GM18870 (cell line): ENCODE measurements around the gene FGGY.

Source experiments
- ATAC-seq: cut with Tn5 transposase; IDR thresholded peaks from one replicate; pipeline ENCODE4 v1.9.1; 2021; ENCODE audit warnings: moderate library complexity; ENCODE audit not compliant: unreplicated experiment

Gene FGGY

DNA sequence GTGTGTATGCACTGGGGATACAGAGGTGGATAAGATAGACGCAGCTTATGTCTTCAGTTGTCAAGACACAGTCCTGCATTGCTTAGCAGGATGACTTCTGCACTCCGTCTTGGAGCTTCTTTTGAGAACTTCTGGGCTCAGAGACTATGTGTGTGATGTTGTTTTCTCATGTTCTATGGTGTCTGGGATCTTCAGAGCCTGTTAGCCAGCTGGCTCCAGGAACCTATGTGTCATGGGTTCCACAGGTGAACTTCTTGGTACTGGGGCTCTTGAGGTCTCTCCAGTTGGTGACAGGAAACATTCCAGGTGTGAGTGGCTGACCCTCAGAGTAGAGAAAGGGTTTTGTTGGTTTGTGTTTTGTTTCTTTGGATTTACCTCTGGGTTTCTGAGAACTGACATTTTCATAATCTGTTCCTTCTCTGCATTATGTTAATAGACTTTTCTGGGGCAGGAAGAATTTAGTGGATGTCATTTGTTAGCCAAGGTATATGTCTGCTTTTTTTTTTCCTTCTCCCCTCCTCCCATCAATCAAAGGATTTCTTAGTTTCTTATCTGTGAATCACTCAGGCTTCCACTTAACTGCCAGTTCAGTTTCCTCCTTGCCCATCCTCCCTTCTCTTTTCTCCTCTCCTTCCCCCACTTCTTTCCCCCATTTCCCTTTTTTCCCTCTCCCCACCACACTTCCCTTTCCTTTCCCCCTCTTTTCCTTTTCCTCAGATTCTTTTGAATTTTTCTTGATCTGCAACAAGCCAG lies 18.1 kb downstream of the FGGY start:
- ATAC-seq, result no peak

DNA sequence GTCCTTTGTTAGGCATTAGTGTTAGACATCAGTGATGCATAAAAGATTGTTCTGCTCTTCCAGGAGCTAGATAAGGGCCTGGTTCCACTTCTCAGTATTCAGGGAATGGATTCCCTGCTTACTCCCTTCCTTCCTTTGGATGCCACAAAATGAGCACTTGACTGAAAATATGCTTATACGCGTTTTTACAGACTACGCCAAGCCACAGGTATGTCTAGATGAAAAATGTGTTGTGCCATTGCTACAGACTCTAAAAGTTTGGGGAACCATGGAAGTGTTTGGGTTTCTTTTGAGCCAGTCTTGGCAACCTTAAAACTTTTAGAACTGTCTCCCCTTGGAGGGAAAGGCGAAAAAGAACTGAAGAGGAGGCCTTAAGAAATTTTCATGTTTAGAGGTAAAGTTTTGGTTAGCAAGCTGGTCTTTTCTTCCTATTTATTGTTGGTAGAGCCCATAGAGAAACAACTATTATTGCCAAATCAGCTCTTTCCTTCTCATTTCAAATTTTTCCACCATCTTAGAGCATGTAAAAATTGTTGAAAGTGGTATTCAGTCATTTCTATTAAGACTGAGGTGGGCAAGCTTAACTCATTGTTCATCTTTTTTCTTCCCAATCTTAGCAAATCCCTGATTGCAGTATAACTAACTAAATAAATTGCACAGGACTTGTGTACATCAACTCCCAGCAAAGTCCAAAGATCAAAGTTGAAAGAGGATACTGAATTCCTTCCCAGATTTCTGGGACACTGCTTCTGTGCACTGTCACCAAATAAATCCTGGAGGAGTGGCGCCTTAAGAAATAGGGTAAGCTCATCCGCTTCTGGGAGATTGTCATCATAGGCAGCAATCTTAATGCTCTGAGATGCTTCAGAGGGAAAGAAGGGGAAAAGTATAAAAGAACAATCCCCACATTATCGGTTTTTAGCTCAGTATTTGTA lies 18.9 kb downstream of the FGGY start:
- ATAC-seq, result no peak

DNA sequence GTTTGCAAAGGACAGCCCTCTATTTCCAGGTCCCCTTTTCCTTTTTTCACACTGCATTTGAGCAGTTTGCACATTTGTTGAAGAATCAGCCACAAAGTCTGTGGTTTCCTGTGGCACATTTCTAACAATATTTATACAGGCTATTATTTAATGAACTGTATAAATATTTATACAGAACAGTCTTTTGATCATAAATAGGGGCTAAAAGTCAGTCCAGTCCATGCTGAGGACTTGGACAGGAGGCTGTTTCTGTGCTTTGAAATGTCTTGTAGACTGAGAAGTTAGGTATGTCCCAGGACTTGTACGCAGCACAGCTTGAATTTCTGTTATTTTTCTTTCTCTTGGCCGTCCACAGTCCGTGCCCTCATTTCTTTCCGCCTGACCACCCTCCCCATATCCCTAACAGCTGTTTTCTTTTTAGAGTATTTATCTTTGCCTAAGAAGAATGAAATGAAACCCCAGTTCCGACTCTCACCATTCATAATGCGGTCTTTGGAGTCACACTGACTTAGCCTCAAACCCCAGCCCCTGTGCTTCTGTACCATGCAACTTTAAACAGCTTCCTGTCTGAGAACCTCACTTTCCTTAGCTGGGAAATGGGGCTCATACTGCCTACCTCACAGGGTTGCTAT lies 19.7 kb downstream of the FGGY start:
- ATAC-seq, result peak; percentile 80

DNA sequence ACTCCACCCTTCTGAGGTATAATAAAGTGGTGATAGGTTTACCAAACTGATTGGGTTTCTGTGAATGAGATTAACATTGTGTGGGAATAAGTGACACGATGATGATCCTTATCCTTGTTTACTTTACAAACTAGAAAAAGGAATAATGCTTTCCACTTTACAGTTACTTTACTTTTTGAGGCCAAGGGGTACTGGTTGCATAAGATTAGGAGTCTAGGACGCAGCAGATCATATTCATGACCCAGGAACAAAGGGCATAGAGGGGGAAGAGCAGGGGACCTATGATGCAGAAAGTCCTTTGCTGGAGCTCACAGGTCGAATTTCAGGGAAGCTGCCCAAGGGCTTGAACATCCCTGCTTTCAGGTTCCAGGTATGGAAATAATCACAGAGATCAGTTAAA lies 20.4 kb downstream of the FGGY start:
- no peak for ATAC-seq

DNA sequence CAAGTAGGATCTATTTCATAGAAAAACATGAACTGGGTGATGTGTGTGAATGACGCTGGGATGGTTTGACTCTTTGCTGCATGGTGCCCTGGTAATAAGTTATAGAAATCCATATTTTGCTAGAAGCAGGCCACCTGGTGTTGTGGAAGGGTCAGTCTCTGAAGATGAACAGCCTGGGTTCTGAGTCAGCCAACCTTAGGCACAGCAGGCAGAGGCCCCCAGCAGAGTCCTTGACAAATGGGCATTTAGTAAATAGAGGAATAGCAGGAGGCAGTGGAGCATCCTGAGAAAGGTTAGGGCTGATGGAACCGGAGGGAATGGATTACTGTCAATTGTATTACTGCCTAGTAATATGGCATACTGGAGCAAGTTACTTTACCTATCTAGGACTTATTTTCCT lies 20.9 kb downstream of the FGGY start:
- ATAC-seq, result no peak

DNA sequence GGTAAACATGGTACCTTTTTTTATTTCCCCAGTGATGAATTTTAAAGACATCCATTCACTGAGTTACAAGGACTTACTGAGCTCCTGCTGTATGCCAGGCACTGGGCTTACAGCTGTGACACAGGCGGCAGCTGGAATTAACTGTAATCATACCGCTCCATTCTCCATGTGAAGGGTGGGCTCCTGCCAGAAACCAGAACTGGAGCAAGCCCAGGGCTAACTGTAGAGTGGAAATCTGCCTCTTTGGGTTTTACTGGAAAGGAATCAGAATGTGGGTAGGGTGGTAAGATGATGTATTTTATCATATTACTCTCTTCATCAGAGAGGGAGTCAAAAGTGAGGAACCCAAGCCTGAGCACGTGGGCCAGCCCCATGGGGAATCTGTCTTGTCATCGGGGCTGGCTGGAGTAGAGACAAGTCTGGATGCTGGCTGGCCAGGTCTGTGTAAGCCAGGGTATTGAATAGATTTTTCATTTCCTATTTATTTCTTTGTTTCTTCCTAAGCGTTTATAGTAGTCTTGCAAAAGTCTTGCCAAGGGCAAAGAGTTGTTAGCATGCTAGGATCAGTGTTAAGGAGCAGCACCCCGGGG lies 21.5 kb downstream of the FGGY start:
- no peak for ATAC-seq

DNA sequence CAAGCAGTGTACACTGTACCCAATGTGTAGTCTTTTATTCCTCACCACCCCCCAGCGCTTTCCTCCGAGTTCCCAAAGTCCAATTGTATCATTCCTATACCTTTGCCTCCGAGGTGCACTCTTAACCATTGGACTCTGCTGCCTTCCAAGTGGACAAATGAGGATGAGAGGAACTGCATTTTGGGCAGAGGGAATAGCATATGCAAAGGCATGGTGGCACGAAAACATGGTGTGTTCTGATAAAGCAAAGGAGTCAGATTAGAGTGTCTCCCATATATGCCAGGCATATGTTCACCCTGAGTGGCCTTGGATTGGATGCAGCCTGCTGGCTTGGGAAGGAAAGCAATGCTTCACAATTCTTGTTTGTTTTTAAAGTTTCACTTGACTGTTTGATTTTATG lies 25.5 kb downstream of the FGGY start:
- no peak for ATAC-seq

DNA sequence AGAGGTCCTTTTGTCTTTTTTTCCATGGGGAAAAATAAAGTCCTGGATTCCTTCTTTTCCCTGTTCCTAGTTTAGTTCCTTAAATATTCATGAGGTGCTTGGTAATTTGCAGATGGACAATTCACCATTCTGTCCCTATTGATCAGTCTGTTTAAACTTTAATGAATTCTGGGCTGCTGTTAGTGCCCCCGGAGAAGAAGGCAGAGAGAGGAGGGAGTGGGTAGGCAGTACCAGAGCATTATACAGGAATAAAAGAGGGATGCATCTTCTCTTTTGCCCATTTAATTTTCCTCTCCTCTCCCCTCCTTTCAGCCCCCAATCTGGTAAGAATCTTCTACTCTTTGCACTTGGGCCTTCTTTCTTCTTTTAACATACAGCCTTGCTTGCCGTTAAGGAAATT lies 25.9 kb downstream of the FGGY start:
- no peak for ATAC-seq

DNA sequence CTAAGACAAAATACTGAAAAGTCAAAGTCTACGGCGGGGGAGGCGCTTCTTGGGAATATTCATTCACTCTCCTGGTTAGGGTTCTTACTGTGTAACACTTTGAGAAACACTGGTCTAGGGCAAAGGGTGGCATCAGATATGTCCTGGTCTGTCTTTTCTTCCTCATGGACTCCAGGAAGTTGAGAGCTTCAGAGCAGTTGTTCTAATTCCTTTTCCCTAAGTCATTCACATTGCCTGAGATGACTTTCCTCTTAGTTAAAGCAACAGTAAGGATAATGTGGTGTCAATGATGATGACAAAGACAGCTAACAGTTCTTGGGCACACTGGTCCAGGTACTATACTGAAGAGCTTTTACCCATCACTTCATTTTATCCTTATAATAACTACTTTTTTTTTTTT lies 27.0 kb downstream of the FGGY start:
- ATAC-seq, result no peak

DNA sequence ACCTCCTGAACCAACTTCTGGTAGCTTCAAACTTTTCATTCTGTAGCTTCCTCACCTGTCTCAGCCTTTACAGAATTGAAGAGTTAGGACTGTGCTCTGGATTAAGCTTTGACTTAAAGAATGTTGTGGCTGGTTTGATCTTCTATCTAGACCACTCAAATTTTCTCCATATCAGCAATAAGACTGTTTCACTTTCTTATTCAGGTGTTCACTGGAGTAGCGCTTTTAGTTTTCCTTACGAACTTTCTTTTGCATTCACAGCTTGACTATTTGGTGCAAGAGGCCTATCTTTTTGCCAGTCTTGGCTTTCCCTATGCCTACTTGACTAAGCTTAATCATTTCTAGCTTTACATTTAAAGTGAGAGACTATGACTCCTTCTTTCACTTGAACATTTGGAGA lies 31.5 kb downstream of the FGGY start:
- no peak for ATAC-seq

DNA sequence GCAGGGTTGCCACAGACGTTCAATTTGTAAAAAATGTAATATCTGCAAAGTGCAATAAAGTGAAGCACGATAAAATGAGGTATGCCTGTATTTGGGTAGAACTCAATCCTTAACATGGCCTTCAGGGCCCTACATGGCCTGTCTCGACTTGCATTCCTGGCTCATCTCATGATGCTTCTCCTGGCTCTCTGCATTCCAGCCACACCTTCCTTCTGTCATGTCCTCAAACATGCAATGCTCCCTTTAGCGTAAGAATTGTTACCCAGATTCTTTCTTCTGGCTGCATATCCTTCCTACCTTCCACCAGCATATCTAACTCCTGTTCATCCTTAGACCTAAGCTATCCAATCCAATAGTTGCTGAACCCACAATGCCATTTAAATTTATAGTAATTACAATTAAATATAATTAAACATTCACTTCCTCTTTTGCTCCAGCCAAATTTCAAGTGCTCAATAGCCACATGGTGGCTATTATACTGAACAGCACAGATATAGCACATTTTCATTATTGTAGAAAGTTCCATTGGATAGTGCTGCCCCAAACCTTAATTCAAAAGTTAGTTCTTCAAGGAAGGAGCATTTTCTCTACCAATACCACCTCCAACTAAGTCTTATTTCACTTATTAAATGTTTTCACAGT lies 32.6 kb downstream of the FGGY start:
- no peak for ATAC-seq

DNA sequence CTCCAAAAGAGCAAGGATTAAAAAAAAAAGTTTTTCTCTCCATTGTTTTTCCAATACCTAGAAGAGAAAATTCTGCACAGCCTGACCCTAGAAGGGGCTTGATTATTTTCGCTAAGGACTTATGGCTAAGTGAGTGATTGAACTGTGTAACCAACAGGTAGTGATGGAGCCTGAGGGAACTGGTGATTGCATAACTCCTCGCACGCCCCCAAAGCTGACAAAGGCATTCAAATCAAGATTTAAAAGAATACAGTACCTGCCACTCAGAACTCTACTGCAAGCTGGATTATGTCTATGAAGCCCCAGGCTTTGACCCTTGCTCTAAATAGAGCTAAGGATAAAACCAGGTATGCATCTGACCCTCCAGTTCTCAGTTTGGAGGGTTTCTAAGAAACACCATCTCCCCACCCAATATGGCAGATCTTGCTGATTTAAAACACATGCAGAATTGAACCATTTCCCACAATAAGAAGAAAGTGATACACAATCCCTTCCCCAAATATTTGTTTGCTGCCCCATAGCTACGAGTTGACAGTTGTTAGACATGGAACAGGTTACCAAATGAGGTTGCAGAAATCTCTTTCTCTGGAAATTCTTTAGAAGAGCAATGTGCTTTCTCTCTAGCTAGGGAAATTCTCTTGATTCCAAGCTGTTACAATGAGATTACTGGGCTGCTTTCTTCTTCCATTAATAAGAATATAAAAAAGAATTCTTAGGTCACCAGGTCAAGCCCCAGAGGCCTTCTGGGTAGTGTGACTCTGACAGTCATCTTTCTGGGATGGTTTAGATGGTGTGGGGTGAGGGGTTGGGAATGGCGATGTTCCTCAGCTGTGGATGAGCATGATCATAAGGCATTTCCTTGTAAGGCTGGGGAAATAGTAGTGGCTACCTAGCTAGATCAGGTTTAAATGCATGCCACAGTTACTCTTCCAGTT lies 35.1 kb downstream of the FGGY start:
- ATAC-seq, result no peak

DNA sequence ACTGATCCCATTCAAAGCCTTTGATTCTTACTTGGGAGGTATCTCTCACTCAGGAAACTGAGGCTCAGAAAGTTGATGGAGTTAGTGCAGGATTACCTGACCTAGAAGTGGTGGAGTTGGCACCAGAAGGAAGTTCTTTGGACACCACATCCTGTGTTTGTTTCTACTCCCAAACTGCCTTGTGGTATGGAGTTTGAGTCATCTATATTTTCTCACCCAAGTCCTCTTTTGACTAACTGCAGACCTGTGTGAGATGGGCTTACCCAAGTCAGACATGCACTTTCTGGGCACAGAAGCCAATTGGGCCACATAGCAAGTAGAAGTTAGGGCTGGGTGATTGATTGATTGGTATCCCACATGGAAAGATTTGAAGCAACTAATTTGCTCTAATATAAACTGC lies 36.1 kb downstream of the FGGY start:
- ATAC-seq, result peak; percentile 73

DNA sequence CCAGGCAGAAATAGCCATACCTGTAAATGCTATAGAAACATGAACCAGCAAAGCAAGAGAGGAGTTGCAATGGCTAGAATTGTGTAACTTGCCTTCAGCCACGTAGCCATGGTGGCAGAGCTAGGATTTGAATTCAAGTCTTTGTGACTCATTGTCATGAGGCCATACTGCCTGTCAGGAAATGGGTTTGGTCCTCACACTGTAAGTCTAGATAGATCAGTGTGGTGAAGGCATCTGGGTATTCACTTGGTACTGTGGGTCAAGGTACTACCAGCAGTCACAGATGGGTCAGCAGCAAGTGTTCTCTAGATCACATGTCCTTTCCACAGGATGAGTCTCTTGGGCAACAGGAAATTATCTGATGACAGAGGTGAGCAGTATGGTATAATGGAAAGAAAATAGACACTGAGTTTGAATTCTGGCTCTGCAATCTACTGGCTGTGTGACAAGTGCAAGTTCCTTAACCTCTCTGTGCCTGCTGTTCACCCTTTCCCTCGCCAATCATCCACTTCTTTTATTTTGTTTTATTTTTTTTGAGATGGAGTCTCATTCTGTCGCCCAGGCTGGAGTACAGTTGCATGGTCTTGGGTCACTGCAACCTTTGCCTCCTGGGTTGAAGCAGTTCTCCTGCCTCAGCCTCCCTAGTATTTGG lies 36.9 kb downstream of the FGGY start:
- no peak for ATAC-seq

DNA sequence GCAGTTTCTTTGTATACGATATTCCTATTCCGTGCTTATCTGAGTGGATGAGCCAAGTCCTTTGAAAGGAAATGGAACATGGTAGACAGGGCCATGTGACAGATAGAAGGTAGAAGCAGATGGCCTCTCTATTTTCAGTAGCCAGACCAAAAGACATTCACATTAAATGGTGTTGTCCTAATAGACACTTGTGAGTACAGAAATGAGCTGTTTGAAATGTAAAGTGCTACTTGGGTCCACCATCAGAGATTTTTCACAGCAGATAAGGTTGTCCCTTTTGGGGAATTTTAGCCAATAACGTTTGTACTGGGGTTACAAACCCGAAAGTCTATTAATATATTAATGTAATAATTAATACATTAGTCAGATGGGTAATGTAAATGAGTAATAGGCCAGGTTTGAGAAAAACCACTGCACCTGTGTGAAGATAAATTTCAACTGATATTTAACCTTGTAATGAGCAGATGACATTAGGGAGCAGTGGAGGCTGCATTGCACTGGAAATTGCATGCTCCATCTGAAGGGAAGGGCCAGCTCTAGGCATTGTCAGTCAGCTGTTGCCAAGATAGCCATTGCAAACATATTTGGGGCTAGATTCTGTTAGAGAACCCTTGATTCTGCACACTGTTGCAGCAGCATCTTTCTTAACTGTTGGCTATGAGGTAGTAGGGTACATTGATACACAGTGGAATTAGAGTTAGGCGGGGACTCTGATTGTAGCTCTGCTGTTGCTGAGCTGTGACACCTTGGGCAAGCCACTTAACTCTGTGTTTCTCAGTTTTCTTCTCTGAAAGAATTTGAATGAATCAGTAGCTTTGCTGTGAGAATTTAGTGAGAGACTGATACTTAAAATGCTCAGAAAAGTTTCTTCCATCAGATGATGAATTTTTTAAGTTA lies 43.8 kb downstream of the FGGY start:
- peak; percentile 79 for ATAC-seq

DNA sequence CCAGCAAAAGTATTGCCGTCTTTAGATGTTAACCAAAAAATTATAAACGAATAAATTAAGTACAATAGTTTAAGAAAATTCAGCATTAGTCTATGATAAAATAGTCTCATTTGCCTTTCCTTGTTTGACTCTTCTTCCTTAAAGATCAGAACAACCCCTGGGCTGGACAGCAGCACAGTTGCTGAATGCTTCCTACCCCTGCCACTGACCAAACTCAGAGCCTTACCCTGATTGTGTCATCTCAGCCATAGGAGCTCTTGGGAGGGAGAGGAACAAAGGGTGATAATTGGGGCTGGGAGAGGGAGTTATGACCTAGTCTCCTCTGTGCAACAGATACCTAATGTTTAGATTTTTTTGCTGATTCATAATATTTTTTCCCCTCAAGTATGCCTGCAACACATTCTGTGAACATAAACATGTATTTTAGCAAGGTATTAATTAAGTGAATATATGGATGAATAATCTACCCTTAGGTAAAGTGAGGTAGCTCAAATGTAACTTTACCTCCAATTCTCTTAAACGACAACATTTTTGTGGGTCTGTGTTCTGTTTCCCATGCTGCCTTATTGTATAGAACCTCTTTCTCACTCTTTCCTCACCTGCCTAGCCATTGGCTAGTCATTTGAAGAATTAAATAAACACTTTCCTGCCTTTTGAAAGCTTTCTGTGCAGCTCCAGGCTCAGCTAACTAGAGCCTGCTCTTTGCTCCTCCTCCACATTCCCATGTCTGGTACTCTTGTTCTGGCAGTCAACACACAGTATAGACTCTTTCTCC lies 46.1 kb downstream of the FGGY start:
- no peak for ATAC-seq

DNA sequence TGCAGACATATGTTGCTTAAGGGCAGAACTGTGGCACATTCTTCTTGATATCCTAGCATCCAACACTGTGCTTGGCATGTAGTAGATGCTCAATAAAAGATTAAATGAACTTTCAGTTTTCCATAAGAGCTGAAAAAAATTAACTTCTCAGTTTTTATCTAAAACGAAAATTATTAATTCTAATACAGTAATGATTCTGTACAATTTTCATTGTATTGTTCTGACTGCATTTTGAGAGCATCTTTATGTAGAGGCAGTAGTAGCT lies 46.6 kb downstream of the FGGY start:
- no peak for ATAC-seq

DNA sequence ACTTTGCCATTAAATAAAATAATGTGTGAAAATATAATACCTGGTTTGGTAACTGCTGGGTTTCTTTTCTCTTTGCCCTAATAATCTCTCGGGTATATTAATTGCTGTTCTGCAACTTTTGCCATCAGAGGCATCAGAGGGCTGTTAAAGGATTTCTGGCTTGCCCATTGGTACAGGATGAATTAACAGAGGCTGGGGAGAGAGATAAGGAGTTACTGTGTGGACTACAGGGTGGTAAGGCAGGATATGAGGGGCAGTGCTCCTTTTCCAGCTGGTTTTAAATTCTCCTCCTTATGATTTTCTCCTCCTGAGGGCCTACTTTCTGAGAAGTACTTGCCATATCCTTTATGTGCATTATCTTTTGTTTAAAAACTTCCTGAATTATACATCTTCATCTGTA lies 48.3 kb downstream of the FGGY start:
- no peak for ATAC-seq
